ENCODE measurements around the gene SFMBT2. TPM values are rescaled to one million over a fixed set of nuclear protein-coding genes. Genes with fewer than 3 reads are reported as not detected.
A peak's percentile ranks its signal among the peaks of the same experiment; 100 is the strongest.
"Not testable (repeated sequence)": the region's sequence is repeated elsewhere in the genome, so short reads cannot be mapped to it uniquely, and the experiment has no call there.

The SFMBT2 gene
- total RNA-seq, 4 donors from 2014 or later, result 7.6 to 15.4 (median 10.8) TPM

DNA sequence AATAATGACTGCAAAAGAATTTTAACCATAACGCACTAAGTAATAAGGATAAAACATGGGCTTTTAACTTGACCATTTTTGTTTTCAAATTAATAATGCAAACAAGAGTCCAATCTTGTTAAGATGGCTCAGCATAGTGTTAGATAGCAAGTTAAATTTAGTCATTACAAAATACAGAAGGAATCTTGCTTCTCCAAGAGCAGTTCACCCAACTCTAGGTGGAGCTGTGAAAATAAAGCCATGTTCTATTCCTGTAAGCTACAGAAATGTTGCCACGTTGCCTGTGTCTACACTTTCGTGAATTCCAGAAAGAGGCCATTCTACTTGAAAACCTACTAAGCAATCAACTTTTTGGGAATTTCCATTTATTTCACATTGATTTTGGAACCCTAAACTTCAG, 191.9 kb downstream of the SFMBT2 start:
- 48% methylated on average over 3 of the region's 3 CpGs for WGBS
- Histone ChIP-seq H3K4me3 (no peak overlapping the region), H3K27ac (replicated peaks in 1 of 4) (no peak overlapping the region), H3K27me3 (no peaks in the 10 kb centered on the region), H3K4me1 (peaks cover 8 to 10% (median 9%) of the 10 kb centered on the region in 4 donors), H3K36me3 (peaks cover 0 to 40% (median 19%) of the 10 kb centered on the region in 4 donors), H3K9me3 (peaks cover 0 to 12% (median 8%) of the 10 kb centered on the region in 4 donors)
- intact Hi-C loops (cut with DNase I), result no loop called here
- no peak for DNase-seq (ENCODE audit: extremely low spot score)
- TF ChIP-seq CTCF (IDR thresholded peaks at IDR 0.05) (peak in 1 of 3 experiments; percentile 30), POLR2A (IDR thresholded peaks at IDR 0.05; ENCODE audit: low read depth) (no peak), POLR2AphosphoS5 (IDR thresholded peaks at IDR 0.05) (no peak), EP300 (IDR thresholded peaks at IDR 0.05) (no peak)

DNA sequence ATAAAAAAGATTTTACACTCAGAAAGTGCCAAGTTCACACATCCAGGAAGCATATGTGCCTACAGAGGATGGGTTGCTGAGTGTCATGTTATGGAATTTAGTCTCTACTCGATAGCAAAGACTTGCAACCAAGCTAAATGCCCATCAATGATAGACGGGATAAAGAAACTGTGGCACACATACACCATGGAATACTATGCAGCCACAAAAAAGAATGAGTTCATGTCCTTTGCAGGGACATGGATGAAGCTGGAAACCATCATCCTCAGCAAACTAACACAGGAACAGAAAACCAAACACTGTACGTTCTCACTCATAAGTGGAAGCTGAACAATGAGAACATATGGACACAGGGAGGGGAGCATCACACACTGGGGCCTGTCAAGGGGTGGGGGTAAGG, 198.1 kb downstream of the SFMBT2 start:
- DNase-seq (ENCODE audit: extremely low spot score); H3K4me1 ChIP-seq; H3K27me3 ChIP-seq; H3K9me3 ChIP-seq; intact Hi-C loops (cut with DNase I); H3K27ac ChIP-seq (replicated peaks in 1 of 4); H3K4me3 ChIP-seq: not testable (repeated sequence)
- 91% methylated on average over 3 of the region's 3 CpGs for WGBS
- peaks cover 0 to 57% (median 34%) of the 10 kb centered on the region in 4 donors for H3K36me3 ChIP-seq

GRCh38 chr10:7211857-7212577, 198.8 kb downstream of the SFMBT2 start:
- WGBS, result 76% methylated on average over 9 of the region's 9 CpGs
- TF ChIP-seq EP300 (IDR thresholded peaks at IDR 0.05), result no peak
- no peak for TF ChIP-seq POLR2AphosphoS5 (IDR thresholded peaks at IDR 0.05)
- no peak for TF ChIP-seq POLR2A (IDR thresholded peaks at IDR 0.05; ENCODE audit: low read depth)
- TF ChIP-seq CTCF (IDR thresholded peaks at IDR 0.05), result no peak
- no peaks in the 10 kb centered on the region for H3K9me3 ChIP-seq
- no peak for DNase-seq (ENCODE audit: extremely low spot score)
- no peaks in the 10 kb centered on the region for H3K27me3 ChIP-seq
- H3K4me1 ChIP-seq, result no peaks in the 10 kb centered on the region
- intact Hi-C loops (cut with DNase I), result no loop called here
- peaks cover 0 to 57% (median 34%) of the 10 kb centered on the region in 4 donors for H3K36me3 ChIP-seq
- H3K27ac ChIP-seq (replicated peaks in 1 of 4), result no peak overlapping the region
- no peak overlapping the region for H3K4me3 ChIP-seq

- TF ChIP-seq POLR2AphosphoS5 (IDR thresholded peaks at IDR 0.05), result no peak
- intact Hi-C loops (cut with DNase I), result no loop called here
- Histone ChIP-seq H3K27me3 (no peaks in the 10 kb centered on the region), H3K4me1 (peaks cover 0 to 6% (median 0%) of the 10 kb centered on the region in 4 donors), H3K27ac (replicated peaks in 1 of 4) (no peak overlapping the region), H3K4me3 (no peak overlapping the region), H3K36me3 (peaks cover 0 to 43% (median 29%) of the 10 kb centered on the region in 4 donors), H3K9me3 (no peaks in the 10 kb centered on the region)
- 94% methylated on average over 10 of the region's 10 CpGs for WGBS
- no peak for DNase-seq (ENCODE audit: extremely low spot score)
Measured at GRCh38 chr10:7210516-7210915, 200.3 kb downstream of the SFMBT2 start.

DNA sequence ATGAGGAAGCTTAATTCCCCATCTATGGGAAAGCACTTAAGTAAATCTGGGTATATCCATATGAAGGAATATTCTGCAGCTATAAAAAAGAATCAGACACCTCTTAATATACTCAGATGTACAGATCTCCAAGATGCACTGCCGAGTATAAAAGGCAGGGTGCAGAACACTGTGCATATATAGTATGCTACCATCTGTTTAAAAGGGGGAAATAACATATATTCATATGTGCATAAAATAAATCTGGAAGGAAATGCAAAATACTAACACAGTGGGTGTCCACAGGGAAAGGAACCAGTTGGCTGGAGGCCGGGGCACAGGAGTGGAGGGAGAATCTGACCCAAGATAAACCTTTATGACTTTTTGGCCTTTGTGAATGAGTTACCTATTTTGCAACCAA, 201.4 kb downstream of the SFMBT2 start:
- Histone ChIP-seq H3K36me3 (peaks cover 0 to 33% (median 30%) of the 10 kb centered on the region in 4 donors), H3K27ac (replicated peaks in 1 of 4) (no peak overlapping the region), H3K4me3 (no peak overlapping the region), H3K27me3 (no peaks in the 10 kb centered on the region), H3K9me3 (no peaks in the 10 kb centered on the region), H3K4me1 (peaks cover 0 to 6% (median 0%) of the 10 kb centered on the region in 4 donors)
- DNase-seq (ENCODE audit: extremely low spot score), result no peak
- intact Hi-C loops (cut with DNase I), result no loop called here
- WGBS, result 84% methylated on average over 2 of the region's 2 CpGs
- no peak for TF ChIP-seq POLR2AphosphoS5 (IDR thresholded peaks at IDR 0.05)
- TF ChIP-seq EP300 (IDR thresholded peaks at IDR 0.05), result no peak
- no peak for TF ChIP-seq CTCF (IDR thresholded peaks at IDR 0.05)
- no peak for TF ChIP-seq POLR2A (IDR thresholded peaks at IDR 0.05; ENCODE audit: low read depth)

Measured in esophagus muscularis mucosa (tissue), 4 donors.